ENCODE data around the gene VAMP5. TPM values are rescaled to one million over a fixed set of nuclear protein-coding genes. Genes with fewer than 3 reads are reported as not detected.

Gene VAMP5
- total RNA-seq, 1 donor from 2014 or later: 42.5 TPM

DNA sequence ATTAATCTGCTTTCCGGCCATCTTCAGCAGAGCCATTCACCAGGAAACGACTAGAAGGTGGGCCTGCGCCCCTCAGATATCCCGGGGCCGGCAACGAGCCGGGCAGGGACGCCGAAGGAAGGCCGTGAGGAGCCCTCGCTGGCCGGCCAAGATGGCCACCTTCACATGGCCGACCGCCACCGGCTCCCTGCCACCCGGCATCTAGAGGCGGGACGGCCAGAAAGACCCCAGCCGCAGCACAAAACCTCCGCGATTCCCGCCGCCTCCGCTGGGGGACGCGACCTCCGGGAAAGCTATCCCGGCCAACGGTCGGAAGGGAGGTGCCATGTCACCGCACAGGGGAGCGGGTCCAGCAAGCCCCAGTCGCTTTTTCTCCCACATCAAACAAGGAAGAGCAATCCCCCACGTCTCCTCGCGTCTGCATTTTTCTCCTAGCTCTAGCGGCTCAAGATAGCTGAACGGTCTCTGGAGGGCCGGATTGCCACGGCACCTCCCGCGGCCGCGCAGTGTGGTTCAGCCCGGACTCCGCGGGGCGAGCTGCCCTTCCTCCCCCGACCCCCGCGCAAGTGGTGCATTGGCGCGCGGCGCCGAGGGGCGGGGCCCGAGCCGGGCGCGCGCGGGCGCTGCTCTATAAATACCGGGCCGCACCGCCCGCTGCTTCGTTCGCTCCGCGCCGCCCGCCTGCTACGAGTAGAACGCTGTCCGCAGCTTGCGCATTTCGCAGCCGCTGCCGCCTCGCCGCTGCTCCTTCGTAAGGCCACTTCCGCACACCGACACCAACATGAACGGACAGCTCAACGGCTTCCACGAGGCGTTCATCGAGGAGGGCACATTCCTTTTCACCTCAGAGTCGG is 45.5 kb upstream of the VAMP5 start, which contains the start of gene MAT2A:
MAT2A (plus strand) TSS at position 662 of the 854 bp plus-strand sequence; CDS start at position 782, 120 bp downstream.
- Histone ChIP-seq H3K9me3 (no peaks in the 10 kb centered on the region), H3K27me3 (no peaks in the 10 kb centered on the region), H3K4me1 (peaks cover 48% of the 10 kb centered on the region), H3K36me3 (peaks cover 0 to 29% of the 10 kb centered on the region in 2 donors), H3K4me3 (peak within 1 kb of the TSS; percentile 88 to 89), H3K27ac (peak within 1 kb of the TSS; percentile 99)
- DNase-seq (ENCODE audit: extremely low spot score in 2 of 2): peak in 1 of 2 donors; percentile 94
- intact Hi-C loops (cut with DNase I): loop anchor here (1.0 kb wide), 1 partner anchor 101 kb away; no protein-coding TSS in a partner anchor
- TF ChIP-seq POLR2AphosphoS5 (IDR thresholded peaks at IDR 0.05; ENCODE audit: insufficient read depth in 1 of 2, low read depth in 1 of 2) (peak; percentile 65 to 95), POLR2A (IDR thresholded peaks at IDR 0.05) (peak in 1 of 2 donors; percentile 100)
- TF ChIP-seq, protein P1, sequence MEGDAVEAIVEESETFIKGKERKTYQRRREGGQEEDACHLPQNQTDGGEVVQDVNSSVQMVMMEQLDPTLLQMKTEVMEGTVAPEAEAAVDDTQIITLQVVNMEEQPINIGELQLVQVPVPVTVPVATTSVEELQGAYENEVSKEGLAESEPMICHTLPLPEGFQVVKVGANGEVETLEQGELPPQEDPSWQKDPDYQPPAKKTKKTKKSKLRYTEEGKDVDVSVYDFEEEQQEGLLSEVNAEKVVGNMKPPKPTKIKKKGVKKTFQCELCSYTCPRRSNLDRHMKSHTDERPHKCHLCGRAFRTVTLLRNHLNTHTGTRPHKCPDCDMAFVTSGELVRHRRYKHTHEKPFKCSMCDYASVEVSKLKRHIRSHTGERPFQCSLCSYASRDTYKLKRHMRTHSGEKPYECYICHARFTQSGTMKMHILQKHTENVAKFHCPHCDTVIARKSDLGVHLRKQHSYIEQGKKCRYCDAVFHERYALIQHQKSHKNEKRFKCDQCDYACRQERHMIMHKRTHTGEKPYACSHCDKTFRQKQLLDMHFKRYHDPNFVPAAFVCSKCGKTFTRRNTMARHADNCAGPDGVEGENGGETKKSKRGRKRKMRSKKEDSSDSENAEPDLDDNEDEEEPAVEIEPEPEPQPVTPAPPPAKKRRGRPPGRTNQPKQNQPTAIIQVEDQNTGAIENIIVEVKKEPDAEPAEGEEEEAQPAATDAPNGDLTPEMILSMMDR (IDR thresholded peaks at IDR 0.05): peak; percentile 21 to 61 (median 59)

DNA sequence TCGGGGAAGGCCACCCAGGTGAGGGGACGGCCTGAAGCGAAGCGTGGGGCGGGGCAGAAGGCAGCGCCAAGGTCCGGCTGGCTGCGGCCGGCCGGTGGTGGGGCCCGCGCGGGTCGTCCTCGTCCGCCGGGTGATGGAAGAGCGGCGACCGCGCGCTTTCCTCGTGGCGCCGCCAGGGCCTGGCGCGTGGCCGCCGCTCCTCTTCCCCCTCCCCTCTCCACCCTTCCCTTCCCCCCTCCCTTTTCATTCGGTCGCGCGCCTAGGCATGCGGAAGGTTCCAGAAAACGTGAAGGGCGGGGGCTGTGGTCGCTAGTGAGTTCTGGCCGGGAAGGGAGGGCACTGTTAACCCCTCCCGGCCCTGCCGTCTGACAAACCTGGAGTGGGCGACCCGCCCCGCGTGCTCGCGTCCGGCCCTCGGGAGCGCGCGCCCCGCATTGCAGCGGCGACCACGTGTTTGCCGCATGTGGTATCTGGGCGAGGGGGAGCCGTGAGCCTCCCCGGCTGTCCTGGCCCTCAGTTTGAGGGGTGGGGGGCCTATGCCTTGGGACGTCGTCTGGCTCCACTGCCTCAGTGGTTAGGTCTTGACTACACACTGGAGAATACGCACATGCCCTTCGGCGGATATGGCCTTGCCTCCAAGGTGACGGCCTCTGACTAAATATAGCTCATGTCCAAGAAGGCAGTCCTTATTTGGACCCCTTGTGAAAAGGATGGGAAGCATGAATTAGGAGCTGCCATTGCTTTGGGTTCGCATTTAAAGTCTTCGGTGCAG is 44.7 kb upstream of the VAMP5 start:
- peak overlapping the region; percentile 88 to 89 for H3K4me3 ChIP-seq
- H3K9me3 ChIP-seq: no peaks in the 10 kb centered on the region
- H3K36me3 ChIP-seq: peaks cover 0 to 31% of the 10 kb centered on the region in 2 donors
- H3K4me1 ChIP-seq: peaks cover 53% of the 10 kb centered on the region
- DNase-seq (ENCODE audit: extremely low spot score in 2 of 2): peak in 1 of 2 donors; percentile 93
- intact Hi-C loops (cut with DNase I): loop anchor here (1.0 to 10.0 kb wide), 2 partner anchors 65 to 102 kb away; partner anchors contain the start of gene TMEM150A
- no peaks in the 10 kb centered on the region for H3K27me3 ChIP-seq
- H3K27ac ChIP-seq: peak overlapping the region; percentile 99
- TF ChIP-seq POLR2AphosphoS5 (IDR thresholded peaks at IDR 0.05; ENCODE audit: insufficient read depth in 1 of 2, low read depth in 1 of 2) (peak; percentile 47 to 84), POLR2A (IDR thresholded peaks at IDR 0.05) (no peak)
- TF ChIP-seq, protein P1 (IDR thresholded peaks at IDR 0.05): no peak

DNA sequence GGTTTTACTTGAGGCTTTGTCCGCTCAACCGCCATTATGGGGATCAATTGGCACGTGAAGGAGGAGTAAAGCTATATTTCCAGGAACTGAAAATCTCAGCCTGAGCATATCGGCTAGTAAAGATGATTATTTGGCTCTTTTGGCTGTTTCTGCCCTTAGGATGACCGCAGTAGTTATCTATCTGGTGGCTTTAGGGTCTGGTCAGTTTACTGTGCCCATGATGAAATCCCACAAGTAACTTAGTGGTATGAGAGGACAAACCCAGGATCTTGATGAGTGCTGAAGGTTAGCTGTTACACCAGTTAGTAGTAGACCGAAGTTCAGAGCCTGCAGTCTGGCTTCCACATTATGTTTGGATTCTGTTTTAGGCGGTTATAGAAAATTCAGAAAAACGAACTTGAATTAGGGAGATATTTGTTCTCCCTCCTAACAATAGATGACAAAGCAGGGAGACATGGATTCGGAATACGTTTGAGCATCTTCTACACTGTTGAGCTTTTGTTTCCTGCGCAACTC is 44.0 kb upstream of the VAMP5 start:
- DNase-seq (ENCODE audit: extremely low spot score in 2 of 2): no peak
- intact Hi-C loops (cut with DNase I): loop anchor here (10.0 kb wide), 1 partner anchor 65 kb away; the partner anchor contains the start of gene TMEM150A
- Histone ChIP-seq H3K4me3 (peak overlapping the region; percentile 88 to 89), H3K27ac (peak overlapping the region; percentile 99), H3K4me1 (peaks cover 58% of the 10 kb centered on the region), H3K36me3 (peaks cover 0 to 34% of the 10 kb centered on the region in 2 donors), H3K27me3 (no peaks in the 10 kb centered on the region), H3K9me3 (no peaks in the 10 kb centered on the region)
- TF ChIP-seq, protein P1 (IDR thresholded peaks at IDR 0.05): no peak
- TF ChIP-seq POLR2A (IDR thresholded peaks at IDR 0.05) (no peak), POLR2AphosphoS5 (IDR thresholded peaks at IDR 0.05; ENCODE audit: insufficient read depth in 1 of 2, low read depth in 1 of 2) (no peak)

DNA sequence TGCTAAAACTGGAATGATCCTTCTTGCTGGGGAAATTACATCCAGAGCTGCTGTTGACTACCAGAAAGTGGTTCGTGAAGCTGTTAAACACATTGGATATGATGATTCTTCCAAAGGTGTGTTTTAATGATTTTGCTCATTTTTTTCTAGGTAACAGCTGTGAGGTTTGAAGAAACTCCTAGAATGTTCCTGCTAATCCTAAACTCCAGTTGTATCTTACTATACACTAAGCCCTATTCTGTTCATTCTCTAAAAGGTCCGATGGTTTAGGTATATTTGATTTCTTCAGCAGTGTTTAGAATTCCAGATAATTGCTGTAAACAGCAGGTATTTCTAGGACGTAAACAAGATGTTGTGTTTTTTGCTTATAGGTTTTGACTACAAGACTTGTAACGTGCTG is 43.0 kb upstream of the VAMP5 start:
- no peak for DNase-seq (ENCODE audit: extremely low spot score in 2 of 2)
- Histone ChIP-seq H3K9me3 (no peaks in the 10 kb centered on the region), H3K4me1 (peaks cover 58% of the 10 kb centered on the region), H3K27me3 (no peaks in the 10 kb centered on the region), H3K4me3 (peak overlapping the region; percentile 88 to 89), H3K36me3 (peaks cover 0 to 44% of the 10 kb centered on the region in 2 donors), H3K27ac (peak overlapping the region; percentile 99)
- TF ChIP-seq, protein P1 (IDR thresholded peaks at IDR 0.05): no peak
- TF ChIP-seq POLR2A (IDR thresholded peaks at IDR 0.05): no peak
- no peak for TF ChIP-seq POLR2AphosphoS5 (IDR thresholded peaks at IDR 0.05; ENCODE audit: insufficient read depth in 1 of 2, low read depth in 1 of 2)
- intact Hi-C loops (cut with DNase I): loop anchor here (10.0 kb wide), 1 partner anchor 64 kb away; the partner anchor contains the start of gene TMEM150A

All from vagina (tissue), 2 donors.